ENCODE results near the gene GNAL. TPM values are rescaled to one million over a fixed set of nuclear protein-coding genes. Genes with fewer than 3 reads are reported as not detected.

The GNAL gene
- total RNA-seq, 2 experiments from 2014 or later = 0.04 to 0.27 TPM

DNA sequence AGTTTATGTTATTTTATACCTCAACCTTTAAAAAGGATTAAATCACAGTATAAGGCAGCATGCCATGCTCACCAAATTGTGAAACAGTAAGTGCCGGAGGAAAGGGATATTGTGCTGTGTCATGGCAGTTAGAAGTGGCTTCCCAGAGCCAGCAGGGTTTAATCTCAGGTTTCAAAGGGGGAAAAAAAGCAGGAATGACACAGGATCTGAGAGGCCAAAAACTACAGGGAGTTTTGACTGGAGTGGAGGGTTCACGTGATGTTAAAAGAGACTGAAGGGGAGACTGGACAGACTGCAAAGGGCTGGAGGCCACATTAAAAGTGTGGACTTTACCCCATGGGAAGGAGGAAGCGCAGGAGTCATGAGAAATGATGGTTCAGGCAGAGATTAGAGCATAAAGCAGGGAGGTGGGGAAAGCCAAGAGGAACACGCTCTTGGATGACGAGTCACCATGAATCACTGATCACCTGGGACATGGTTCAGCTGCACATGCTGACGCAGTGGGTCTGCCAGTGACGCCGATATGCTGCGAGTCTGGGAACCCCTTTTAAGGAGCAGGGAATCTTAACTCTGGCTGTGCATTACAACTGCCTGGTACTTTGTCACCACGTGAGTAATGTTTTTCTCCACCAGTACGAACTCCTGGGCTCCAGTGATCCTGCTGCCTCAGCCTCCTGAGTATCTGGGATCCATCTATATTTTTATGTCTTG lies 168.3 kb downstream of the GNAL start:
- CTCF ChIA-PET = no interaction called here
- no peak overlapping the region for H3K27ac Mint-ChIP-seq
- H3K27me3 Mint-ChIP-seq = no peaks in the 10 kb centered on the region
- H3K4me1 Mint-ChIP-seq = peaks cover 17% of the 10 kb centered on the region
- no peaks in the 10 kb centered on the region for H3K36me3 Mint-ChIP-seq (ENCODE audit: low read depth)
- no peak for DNase-seq
- POLR2A ChIA-PET = no interaction called here
- no peaks in the 10 kb centered on the region for H3K9me3 Mint-ChIP-seq
- H3K4me3 Mint-ChIP-seq = no peak overlapping the region

DNA sequence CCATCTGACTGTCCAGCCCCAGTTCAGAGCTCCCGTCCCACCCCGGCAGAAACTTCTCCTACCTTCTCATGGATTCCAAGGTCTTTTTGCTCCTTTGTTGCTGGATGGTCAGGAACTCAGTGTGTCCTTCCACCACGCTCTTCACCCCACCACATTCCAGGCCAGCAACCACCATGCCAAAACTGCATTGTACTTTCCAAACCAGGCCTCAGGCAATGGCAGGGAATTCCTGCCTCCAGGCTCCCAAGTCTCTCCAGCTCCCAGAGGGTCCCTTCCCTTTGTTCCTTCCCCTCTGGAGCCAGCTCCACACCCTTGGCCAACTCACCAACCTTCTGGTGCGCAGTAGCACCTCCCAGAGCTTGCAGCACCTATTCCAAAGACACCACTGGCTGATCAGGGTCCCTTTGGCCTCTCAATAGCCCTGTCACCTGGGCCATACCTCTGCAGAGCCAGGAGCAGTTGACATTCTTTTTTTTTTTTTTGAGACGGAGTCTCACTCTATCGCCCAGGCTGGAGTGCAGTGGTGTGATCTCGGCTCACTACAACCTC lies 170.3 kb downstream of the GNAL start:
- no peaks in the 10 kb centered on the region for H3K27me3 Mint-ChIP-seq
- POLR2A ChIA-PET = no interaction called here
- peak overlapping the region; percentile 14 for H3K27ac Mint-ChIP-seq
- no peaks in the 10 kb centered on the region for H3K9me3 Mint-ChIP-seq
- no peaks in the 10 kb centered on the region for H3K36me3 Mint-ChIP-seq (ENCODE audit: low read depth)
- H3K4me1 Mint-ChIP-seq = peaks cover 4% of the 10 kb centered on the region
- CTCF ChIA-PET = interaction anchor here (0.7 to 1.4 kb wide), 3 partner anchors 15 to 47 kb away, joined by 3 read pairs; no protein-coding TSS in a partner anchor
- no peak for DNase-seq
- no peak overlapping the region for H3K4me3 Mint-ChIP-seq

- CTCF ChIA-PET = interaction anchor here (1.1 kb wide), 1 partner anchor 46 kb away, joined by 3 read pairs; no protein-coding TSS in a partner anchor
- Mint-ChIP-seq H3K36me3 (ENCODE audit: low read depth) (no peaks in the 10 kb centered on the region), H3K9me3 (no peaks in the 10 kb centered on the region), H3K27ac (no peak overlapping the region), H3K4me1 (peaks cover 2% of the 10 kb centered on the region), H3K4me3 (no peak overlapping the region), H3K27me3 (no peaks in the 10 kb centered on the region)
- no peak for DNase-seq
- POLR2A ChIA-PET = no interaction called here
Measured at GRCh38 chr18:11859903-11860407, 170.9 kb downstream of the GNAL start.

DNA sequence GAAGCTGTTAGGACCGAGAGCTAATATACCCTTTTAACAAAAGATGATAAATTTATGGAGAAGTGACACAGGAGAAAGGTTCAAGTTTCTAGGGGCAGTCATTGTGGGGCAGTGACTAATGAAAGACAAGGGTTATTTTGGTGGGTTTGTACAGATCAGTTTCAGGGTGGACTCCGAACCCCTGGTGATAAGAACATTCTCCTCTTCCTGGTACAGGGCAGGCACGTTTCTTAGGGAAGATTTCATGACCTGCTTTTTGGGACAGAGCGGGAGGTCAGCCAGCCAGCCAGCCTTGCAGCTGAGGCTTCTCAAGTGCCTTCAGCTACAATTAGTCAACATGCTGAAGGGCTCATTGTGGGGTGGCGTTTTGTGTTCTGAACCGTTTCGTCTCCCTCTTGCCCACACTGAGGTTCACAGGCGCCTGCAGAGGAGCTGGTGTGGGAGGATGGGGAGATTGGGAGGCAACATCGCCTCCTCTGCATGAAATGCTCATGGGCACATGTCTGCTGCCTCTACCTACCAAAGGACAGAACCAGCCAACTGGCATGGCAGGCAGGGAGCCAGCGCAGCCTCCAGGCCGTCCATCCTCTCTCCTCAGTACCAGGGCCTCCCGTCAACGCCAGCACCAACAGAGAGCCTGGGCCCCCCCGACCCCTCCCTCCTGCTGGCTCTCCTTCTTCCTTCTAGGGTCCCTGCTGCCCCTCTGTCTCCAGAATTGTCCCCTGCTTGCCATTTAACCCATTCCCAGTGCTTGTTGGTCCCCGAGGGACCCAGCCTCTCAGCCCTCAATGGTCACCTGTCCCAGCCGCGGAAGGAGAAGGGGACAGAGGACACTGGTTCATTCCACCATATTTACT lies 171.8 kb downstream of the GNAL start:
- Mint-ChIP-seq H3K27me3 (no peaks in the 10 kb centered on the region), H3K4me1 (no peaks in the 10 kb centered on the region), H3K36me3 (ENCODE audit: low read depth) (no peaks in the 10 kb centered on the region), H3K9me3 (no peaks in the 10 kb centered on the region), H3K27ac (no peak overlapping the region), H3K4me3 (no peak overlapping the region)
- CTCF ChIA-PET = no interaction called here
- POLR2A ChIA-PET = no interaction called here
- DNase-seq = no peak

GRCh38 chr18:11861583-11862288 lies 172.7 kb downstream of the GNAL start:
- no peaks in the 10 kb centered on the region for H3K4me1 Mint-ChIP-seq
- ChIA-PET CTCF (no interaction called here), POLR2A (no interaction called here)
- DNase-seq = no peak
- H3K27me3 Mint-ChIP-seq = no peaks in the 10 kb centered on the region
- H3K4me3 Mint-ChIP-seq = no peak overlapping the region
- no peak overlapping the region for H3K27ac Mint-ChIP-seq
- no peaks in the 10 kb centered on the region for H3K9me3 Mint-ChIP-seq
- no peaks in the 10 kb centered on the region for H3K36me3 Mint-ChIP-seq (ENCODE audit: low read depth)

- H3K27me3 Mint-ChIP-seq = no peaks in the 10 kb centered on the region
- H3K4me1 Mint-ChIP-seq = no peaks in the 10 kb centered on the region
- no peaks in the 10 kb centered on the region for H3K9me3 Mint-ChIP-seq
- no peak for DNase-seq
- ChIA-PET POLR2A (no interaction called here), CTCF (no interaction called here)
- H3K36me3 Mint-ChIP-seq (ENCODE audit: low read depth) = no peaks in the 10 kb centered on the region
- no peak overlapping the region for H3K27ac Mint-ChIP-seq
- H3K4me3 Mint-ChIP-seq = no peak overlapping the region
Measured at GRCh38 chr18:11862468-11863137, 173.5 kb downstream of the GNAL start.

DNA sequence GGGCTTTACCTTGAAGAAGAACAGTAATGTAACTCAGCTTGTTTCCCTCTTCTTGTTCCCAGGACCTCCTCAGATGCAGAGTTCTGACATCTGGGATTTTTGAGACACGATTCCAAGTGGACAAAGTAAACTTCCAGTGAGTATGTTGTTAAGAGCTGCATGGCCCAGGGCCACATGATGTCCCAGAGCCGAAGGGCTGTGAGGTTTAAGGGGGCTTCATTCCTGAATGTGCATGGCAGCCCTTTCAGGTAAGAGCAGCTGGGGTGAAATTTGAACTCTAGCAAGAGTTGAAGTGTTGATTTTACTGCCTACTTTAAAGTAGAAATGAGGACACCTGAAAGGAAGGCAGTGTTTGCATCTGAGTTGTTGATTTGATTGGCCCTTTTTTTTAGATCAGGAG lies 175.4 kb downstream of the GNAL start:
- H3K4me3 Mint-ChIP-seq = no peak overlapping the region
- ChIA-PET CTCF (interaction anchor here (0.5 to 1.3 kb wide), 4 partner anchors 8 to 101 kb away, joined by 3 to 5 read pairs (median 3); no protein-coding TSS in a partner anchor), POLR2A (no interaction called here)
- no peaks in the 10 kb centered on the region for H3K9me3 Mint-ChIP-seq
- no peaks in the 10 kb centered on the region for H3K36me3 Mint-ChIP-seq (ENCODE audit: low read depth)
- no peaks in the 10 kb centered on the region for H3K27me3 Mint-ChIP-seq
- DNase-seq = no peak
- no peaks in the 10 kb centered on the region for H3K4me1 Mint-ChIP-seq
- no peak overlapping the region for H3K27ac Mint-ChIP-seq

GRCh38 chr18:11865071-11865470 lies 176.0 kb downstream of the GNAL start:
- no peaks in the 10 kb centered on the region for H3K4me1 Mint-ChIP-seq
- H3K4me3 Mint-ChIP-seq = no peak overlapping the region
- no peaks in the 10 kb centered on the region for H3K9me3 Mint-ChIP-seq
- no peaks in the 10 kb centered on the region for H3K27me3 Mint-ChIP-seq
- POLR2A ChIA-PET = no interaction called here
- no peak overlapping the region for H3K27ac Mint-ChIP-seq
- no peak for DNase-seq
- CTCF ChIA-PET = interaction anchor here (0.6 to 1.3 kb wide), 3 partner anchors 7 to 100 kb away, joined by 3 to 5 read pairs (median 3); no protein-coding TSS in a partner anchor
- H3K36me3 Mint-ChIP-seq (ENCODE audit: low read depth) = no peaks in the 10 kb centered on the region

DNA sequence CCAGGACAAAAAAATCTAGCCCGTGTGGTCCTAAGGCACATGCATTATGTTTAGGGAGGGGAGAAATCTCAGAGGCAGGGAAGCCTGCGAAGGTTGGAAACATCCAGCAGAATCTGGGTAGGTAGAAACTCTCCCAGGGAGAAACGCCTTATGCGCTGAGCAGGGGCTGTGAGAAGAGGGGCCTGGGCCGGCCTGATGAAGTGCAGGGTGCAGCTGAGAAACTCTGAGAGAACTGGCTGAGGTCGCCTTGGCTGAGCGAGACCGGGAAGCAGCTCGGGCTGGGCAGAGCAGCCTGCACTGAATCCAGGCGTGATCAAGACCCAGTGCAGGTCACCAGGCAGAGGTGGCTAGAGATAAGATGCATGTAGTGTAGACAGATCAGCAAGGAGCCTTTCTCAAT lies 177.3 kb downstream of the GNAL start:
- Mint-ChIP-seq H3K4me3 (no peak overlapping the region), H3K27ac (no peak overlapping the region)

GRCh38 chr18:11866764-11867163 lies 177.7 kb downstream of the GNAL start:
- Mint-ChIP-seq H3K27ac (no peak overlapping the region), H3K9me3 (no peaks in the 10 kb centered on the region), H3K36me3 (ENCODE audit: low read depth) (no peaks in the 10 kb centered on the region), H3K27me3 (peaks cover 5% of the 10 kb centered on the region), H3K4me1 (no peaks in the 10 kb centered on the region), H3K4me3 (no peak overlapping the region)
- ChIA-PET CTCF (no interaction called here), POLR2A (no interaction called here)
- no peak for DNase-seq

More for the DNA sequence above, 177.3 kb downstream of the GNAL start:
- Mint-ChIP-seq H3K36me3 (ENCODE audit: low read depth) (no peaks in the 10 kb centered on the region), H3K27me3 (peaks cover 5% of the 10 kb centered on the region), H3K4me1 (no peaks in the 10 kb centered on the region), H3K9me3 (no peaks in the 10 kb centered on the region)
- no peak for DNase-seq
- CTCF ChIA-PET = no interaction called here
- POLR2A ChIA-PET = no interaction called here

GRCh38 chr18:11868230-11868629 lies 179.2 kb downstream of the GNAL start:
- H3K9me3 Mint-ChIP-seq = no peaks in the 10 kb centered on the region
- ChIA-PET POLR2A (no interaction called here), CTCF (interaction anchor here (0.7 kb wide), 1 partner anchor 1211 kb away, joined by 4 read pairs; no protein-coding TSS in a partner anchor)
- H3K27me3 Mint-ChIP-seq = peaks cover 7% of the 10 kb centered on the region
- H3K4me3 Mint-ChIP-seq = no peak overlapping the region
- no peaks in the 10 kb centered on the region for H3K4me1 Mint-ChIP-seq
- no peak overlapping the region for H3K27ac Mint-ChIP-seq
- no peak for DNase-seq
- H3K36me3 Mint-ChIP-seq (ENCODE audit: low read depth) = no peaks in the 10 kb centered on the region

- ChIA-PET CTCF (no interaction called here), POLR2A (no interaction called here)
- Mint-ChIP-seq H3K4me1 (no peaks in the 10 kb centered on the region), H3K27ac (no peak overlapping the region), H3K4me3 (no peak overlapping the region), H3K27me3 (peaks cover 7% of the 10 kb centered on the region), H3K9me3 (peaks cover 3% of the 10 kb centered on the region), H3K36me3 (ENCODE audit: low read depth) (no peaks in the 10 kb centered on the region)
- no peak for DNase-seq
Measured at GRCh38 chr18:11871501-11871900, 182.4 kb downstream of the GNAL start.

Measured in activated CD4-positive, alpha-beta T cell treated with anti-CD3 and anti-CD28 coated beads, Interleukin-2, amount 10 ng/mL, durations not matched to agents 7 days and 5 days (primary cell).